Ectodermal cell (in vitro differentiated cells): ENCODE results near the gene PYGL.
"Not testable (repeated sequence)": the region's sequence is repeated elsewhere in the genome, so short reads cannot be mapped to it uniquely, and the experiment has no call there.

Experiments
- H3K27ac ChIP-seq: 2 replicates; pipeline ENCODE4 v1.7.0; 2013; ENCODE audit warnings: mild to moderate bottlenecking, low read depth, low read length; ENCODE audit not compliant: insufficient read depth, poor library complexity, severe bottlenecking
- H3K27me3 ChIP-seq: 2 replicates; pipeline ENCODE4 v1.7.0; 2013; ENCODE audit warnings: mild to moderate bottlenecking, low read length; ENCODE audit not compliant: insufficient read depth, control insufficient read depth, poor library complexity, severe bottlenecking
- H3K36me3 ChIP-seq: one replicate; pipeline ENCODE4 v1.7.0; 2013; ENCODE audit warnings: low read length; ENCODE audit not compliant: control insufficient read depth, insufficient read depth
- H3K4me1 ChIP-seq: one replicate; pipeline ENCODE4 v1.7.0; 2013; ENCODE audit warnings: low read length; ENCODE audit not compliant: control insufficient read depth, insufficient read depth
- H3K4me3 ChIP-seq: 2 replicates; pipeline ENCODE4 v1.7.0; 2013; ENCODE audit warnings: low read depth, low read length, control low read depth; ENCODE audit not compliant: insufficient read depth
- H3K9me3 ChIP-seq: 2 replicates; pipeline ENCODE4 v1.7.0; 2013; ENCODE audit warnings: mild to moderate bottlenecking, low read length, moderate library complexity; ENCODE audit not compliant: control insufficient read depth
- WGBS, 2 experiments: methylation state at CpG; one replicate each; pipeline ENCODE4 v1.1.7; 2013; ENCODE audit warnings: missing lambda C conversion rate in 2 of 2; 5-methylcytosine and 5-hydroxymethylcytosine counted together

The PYGL gene

DNA sequence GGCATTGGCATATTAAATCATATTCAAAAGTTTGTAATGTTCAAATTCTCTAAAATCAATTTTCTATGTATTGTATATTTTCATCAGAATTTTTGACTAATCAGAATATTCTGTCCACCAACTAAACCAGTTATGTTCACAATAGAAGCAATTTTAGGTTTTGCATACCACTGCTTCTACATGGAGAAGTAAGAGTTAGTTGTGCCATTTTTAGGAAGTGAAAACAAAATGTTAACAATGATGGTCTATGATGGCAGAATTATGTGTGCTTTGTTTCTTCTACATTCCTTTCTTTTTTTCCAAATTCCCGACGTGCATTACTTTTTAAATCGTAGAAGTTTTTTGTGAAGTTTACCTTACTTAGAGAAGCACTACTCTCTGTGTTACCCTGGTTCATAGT is 42.9 kb downstream of the PYGL start:
- H3K4me3 ChIP-seq, result no peak overlapping the region
- no peaks in the 10 kb centered on the region for H3K9me3 ChIP-seq
- H3K27me3 ChIP-seq, result no peaks in the 10 kb centered on the region
- WGBS, 2 experiments, result 100% methylated on average over 3 of the region's 3 CpGs; no CpG with 5 or more reads in 1 of the 2 experiments
- H3K36me3 ChIP-seq, result no peaks in the 10 kb centered on the region
- H3K27ac ChIP-seq, result no peak overlapping the region
- H3K4me1 ChIP-seq, result no peaks in the 10 kb centered on the region

DNA sequence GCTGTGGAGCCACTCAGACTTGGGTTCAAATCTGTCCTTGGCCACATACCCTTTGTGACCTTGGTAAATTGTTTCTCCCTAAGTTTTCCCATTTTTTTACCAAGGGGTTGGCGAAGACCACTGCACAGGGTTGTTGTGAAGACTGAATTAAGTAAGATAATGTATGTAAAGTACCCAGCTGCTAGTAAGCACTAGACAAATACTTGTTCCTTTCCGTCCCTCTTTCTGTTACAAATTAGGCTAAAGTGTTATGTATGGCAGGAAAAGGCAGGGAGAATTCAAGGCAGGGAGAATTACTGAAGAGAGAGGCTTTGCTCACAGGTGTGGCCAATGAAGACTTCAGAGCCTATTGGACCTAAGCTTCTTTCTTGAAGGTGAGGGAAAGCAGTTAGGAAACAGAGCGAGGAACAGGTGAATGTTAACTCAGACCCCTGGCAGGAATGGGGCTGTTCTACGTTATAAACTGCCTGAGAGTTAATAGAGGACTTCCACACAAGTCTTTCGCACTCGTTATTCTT is 46.6 kb downstream of the PYGL start:
- WGBS, 2 experiments, result 74 to 91% methylated on average over 5 to 6 of the region's 6 CpGs
- Histone ChIP-seq H3K4me3 (no peak overlapping the region), H3K4me1 (no peaks in the 10 kb centered on the region), H3K27ac (no peak overlapping the region), H3K36me3 (no peaks in the 10 kb centered on the region), H3K9me3 (no peaks in the 10 kb centered on the region), H3K27me3 (no peaks in the 10 kb centered on the region)

DNA sequence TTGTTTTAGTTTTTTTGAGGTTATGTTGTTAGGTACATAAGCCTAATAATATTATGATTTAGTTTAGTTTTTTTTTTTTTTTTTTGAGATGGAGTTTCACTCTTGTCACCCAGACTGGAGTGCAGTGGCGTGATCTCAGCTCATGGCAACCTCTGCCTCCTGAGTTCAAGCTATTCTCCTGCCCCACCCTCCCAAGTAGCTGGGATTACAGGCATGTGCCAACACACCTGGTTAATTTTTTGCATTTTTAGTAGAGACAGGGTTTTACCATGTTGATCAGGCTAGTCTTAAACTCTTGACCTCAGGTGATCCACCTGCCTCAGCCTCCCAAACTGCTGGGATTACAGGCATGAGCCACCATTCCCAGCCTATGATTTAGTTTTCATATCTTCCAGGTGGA is 47.3 kb downstream of the PYGL start:
- not testable (repeated sequence) for H3K9me3 ChIP-seq, H3K4me3 ChIP-seq, H3K4me1 ChIP-seq, H3K27ac ChIP-seq, H3K36me3 ChIP-seq, H3K27me3 ChIP-seq
- WGBS, 2 experiments, result 83 to 100% methylated on average over 1 of the region's 1 CpG

DNA sequence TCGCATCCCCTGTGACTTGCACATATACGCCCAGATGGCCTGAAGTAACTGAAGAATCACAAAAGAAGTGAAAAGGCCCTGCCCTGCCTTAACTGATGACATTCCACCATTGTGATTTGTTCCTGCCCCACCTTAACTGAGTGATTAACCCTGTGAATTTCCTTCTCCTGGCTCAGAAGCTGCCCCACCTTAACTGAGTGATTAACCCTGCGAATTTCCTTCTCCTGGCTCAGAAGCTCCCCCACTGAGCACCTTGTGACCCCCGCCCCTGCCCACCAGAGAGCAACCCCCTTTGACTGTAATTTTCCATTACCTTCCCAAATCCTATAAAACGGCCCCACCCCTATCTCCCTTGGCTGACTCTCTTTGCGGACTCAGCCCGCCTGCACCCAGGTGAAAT is 47.9 kb downstream of the PYGL start:
- H3K4me3 ChIP-seq, H3K4me1 ChIP-seq, H3K27ac ChIP-seq, H3K27me3 ChIP-seq, H3K9me3 ChIP-seq, H3K36me3 ChIP-seq: not testable (repeated sequence)
- WGBS, 2 experiments, result 50 to 66% methylated on average over 4 to 5 of the region's 7 CpGs

DNA sequence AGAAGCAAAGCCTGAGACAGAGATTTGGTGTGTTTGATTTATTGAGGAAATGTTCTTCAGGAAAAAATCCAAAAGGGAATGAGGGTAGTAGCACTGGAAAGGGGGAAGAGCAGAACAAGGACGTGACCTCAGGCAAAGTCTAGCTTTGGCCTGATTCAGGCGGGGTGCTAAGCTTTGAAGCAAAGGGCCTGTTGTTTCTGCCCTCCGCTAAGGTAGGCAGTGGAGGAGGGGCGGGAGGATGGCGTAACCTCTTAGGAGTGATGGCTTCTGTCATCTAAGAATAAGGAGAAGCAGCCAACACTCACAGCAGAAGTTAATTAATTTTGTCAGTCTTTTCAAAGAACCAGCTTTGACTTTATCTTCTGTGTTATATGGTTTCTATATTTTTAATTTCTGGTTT is 52.0 kb downstream of the PYGL start:
- Histone ChIP-seq H3K36me3 (no peaks in the 10 kb centered on the region), H3K9me3 (no peaks in the 10 kb centered on the region), H3K27me3 (no peaks in the 10 kb centered on the region), H3K4me3 (no peak overlapping the region), H3K27ac (no peak overlapping the region), H3K4me1 (no peaks in the 10 kb centered on the region)
- 28 to 40% methylated on average over 5 of the region's 5 CpGs for WGBS, 2 experiments

DNA sequence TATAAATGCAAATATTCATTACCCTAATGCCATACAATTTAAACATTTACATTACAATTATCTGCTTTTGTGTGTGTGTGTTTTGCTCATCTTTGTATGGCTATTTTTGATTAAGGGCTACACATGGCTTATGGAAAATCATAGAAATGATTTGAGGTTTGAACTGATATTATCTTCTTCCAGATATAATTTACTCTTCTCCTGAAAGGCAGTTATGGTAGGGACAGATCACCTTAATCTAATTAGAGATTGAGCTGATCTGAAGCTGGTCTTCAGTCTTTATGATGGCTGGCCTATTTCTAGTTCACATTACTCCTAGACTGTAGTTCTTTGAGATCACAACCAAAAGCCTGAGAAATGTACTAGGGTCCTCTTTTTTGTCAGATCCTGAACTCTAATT is 56.8 kb downstream of the PYGL start:
- no peaks in the 10 kb centered on the region for H3K27me3 ChIP-seq
- no peaks in the 10 kb centered on the region for H3K9me3 ChIP-seq

DNA sequence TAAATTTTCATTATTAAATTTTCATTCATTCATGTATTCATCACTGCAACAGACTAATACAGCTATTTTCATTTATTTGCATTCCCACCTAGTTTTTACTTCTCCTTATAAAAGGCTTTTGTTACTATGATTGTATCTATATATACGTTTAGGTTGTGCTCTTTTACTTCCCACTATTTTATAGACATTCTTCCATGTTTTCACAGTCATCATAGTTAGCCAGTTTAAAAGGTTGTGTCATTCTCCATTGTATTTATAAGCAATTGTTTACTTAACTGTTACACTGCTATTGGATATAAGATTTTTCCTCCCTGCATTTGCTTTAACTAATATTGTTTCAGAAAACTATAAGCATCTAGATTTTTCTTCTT is 60.5 kb downstream of the PYGL start:
- H3K36me3 ChIP-seq, result no peaks in the 10 kb centered on the region
- no peak overlapping the region for H3K27ac ChIP-seq
- H3K27me3 ChIP-seq, result no peaks in the 10 kb centered on the region
- WGBS, 2 experiments, result 100% methylated on average over 1 of the region's 1 CpG; no CpG with 5 or more reads in 1 of the 2 experiments
- no peaks in the 10 kb centered on the region for H3K4me1 ChIP-seq
- H3K4me3 ChIP-seq, result no peak overlapping the region
- H3K9me3 ChIP-seq, result no peaks in the 10 kb centered on the region

More for the DNA sequence above, 56.8 kb downstream of the PYGL start:
- Histone ChIP-seq H3K27ac (no peak overlapping the region), H3K4me1 (no peaks in the 10 kb centered on the region), H3K4me3 (no peak overlapping the region), H3K36me3 (no peaks in the 10 kb centered on the region)

DNA sequence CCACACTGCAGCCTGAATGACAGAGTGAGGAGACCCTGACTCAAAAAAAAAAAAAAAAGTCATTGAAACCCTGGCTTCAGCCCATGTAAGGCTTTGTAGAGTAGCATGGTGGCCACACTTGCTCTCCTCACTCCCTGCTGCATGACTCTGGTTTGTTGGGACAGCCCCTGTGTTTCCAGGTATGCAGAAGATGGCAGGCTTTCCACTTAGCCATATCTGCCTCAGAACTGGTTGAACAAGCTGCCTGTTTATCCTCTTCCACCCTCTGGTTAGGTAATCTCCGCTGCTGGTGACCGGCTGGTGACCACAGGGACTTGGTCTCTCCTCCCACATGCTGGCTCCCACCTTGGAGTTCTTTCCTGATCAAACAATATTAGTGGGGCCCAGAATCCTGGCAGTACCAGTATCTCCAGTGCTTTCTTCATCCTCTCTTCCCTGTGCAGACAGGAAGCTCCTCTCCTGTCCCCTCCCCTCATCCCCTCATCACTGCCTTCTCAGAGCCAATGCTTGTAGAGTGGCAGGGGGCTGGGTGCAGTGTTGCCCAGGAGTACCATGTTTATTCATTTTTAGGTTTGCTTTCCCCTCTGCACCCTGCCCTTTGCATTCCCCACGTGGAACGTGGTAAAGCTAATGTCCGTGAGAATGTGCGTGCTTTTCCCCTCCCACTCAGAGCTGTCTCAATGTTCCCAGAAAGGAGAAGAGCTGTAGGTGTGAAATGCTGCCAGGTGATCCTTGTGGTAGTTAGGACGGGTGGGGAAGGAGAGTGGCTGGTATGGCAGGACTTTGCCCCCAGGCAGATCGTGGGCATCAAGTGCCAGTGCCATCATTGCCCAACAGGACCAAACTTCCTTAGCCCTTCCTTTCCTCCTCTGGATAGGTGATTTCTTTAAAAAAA is 61.1 kb downstream of the PYGL start:
- H3K36me3 ChIP-seq, result no peaks in the 10 kb centered on the region
- no peaks in the 10 kb centered on the region for H3K27me3 ChIP-seq
- no peak overlapping the region for H3K4me3 ChIP-seq
- H3K4me1 ChIP-seq, result no peaks in the 10 kb centered on the region
- H3K27ac ChIP-seq, result no peak overlapping the region
- WGBS, 2 experiments, result 83 to 88% methylated on average over 8 of the region's 8 CpGs
- no peaks in the 10 kb centered on the region for H3K9me3 ChIP-seq

DNA sequence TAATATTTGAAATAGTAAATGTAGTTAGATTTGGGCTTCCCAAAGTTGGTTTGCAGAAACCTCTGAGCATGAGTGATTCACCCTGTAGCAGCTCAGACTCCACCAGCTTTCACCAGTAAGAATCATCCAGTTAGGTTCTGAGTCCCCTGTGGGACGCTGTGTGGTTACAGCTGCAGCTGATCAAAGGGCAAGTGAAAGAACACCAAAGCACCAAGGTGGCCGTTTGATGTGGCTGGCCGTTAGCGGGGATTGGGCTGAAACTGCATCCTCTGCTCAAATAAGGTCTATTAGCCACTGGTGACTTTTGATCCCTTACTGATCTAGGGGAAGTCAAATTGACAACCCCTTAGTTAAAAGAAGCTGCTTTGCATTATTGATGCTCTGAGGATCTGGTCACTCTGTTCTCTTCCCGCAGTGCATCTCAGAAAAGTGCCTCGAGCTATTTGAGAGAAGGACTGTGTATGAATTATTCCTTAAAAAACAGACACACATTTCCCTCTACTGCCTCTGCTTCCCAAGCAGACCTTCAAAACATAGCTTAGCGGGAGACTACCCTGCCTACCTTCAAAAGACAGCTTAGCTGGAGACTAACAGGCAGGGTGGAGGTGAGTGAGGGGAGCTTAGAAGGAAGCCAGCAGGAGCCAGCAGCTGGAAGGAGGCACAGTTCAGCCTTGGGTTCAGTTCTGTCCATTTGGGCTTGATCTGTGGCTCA is 68.8 kb downstream of the PYGL start:
- H3K9me3 ChIP-seq, result no peaks in the 10 kb centered on the region
- H3K27me3 ChIP-seq, result peaks cover 34% of the 10 kb centered on the region
- H3K36me3 ChIP-seq, result no peaks in the 10 kb centered on the region
- 58 to 65% methylated on average over 7 of the region's 7 CpGs for WGBS, 2 experiments
- H3K4me1 ChIP-seq, result peaks cover 12% of the 10 kb centered on the region
- H3K27ac ChIP-seq, result no peak overlapping the region
- H3K4me3 ChIP-seq, result no peak overlapping the region

DNA sequence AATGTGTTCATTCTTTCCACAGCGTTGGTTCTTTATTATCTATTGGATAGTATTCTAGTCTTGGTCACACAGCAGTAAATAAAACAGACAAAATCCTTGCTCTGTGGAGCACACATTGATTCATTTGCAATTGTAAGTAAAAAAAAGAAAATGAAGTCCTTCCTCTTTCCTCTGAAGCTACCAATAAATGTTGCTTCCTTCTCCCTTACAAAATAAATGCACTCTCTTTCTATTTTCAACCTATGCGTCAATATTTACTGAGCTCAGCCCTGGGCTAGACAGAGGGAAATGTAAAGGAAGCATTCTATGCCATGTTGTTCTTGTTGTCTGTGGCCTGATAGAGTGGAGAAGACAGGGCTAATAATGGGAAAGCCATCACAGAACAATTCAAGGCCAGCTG is 69.5 kb downstream of the PYGL start:
- Histone ChIP-seq H3K9me3 (no peaks in the 10 kb centered on the region), H3K36me3 (no peaks in the 10 kb centered on the region), H3K27me3 (peaks cover 41% of the 10 kb centered on the region), H3K4me1 (peaks cover 12% of the 10 kb centered on the region), H3K4me3 (no peak overlapping the region), H3K27ac (no peak overlapping the region)
- 93 to 100% methylated on average over 1 to 2 of the region's 2 CpGs for WGBS, 2 experiments
